ENCODE measurements around the gene TRIM21.

GRCh38 chr11:4418403-4418802, 24.9 kb upstream of the TRIM21 start:
- TF ChIP-seq, protein P1, sequence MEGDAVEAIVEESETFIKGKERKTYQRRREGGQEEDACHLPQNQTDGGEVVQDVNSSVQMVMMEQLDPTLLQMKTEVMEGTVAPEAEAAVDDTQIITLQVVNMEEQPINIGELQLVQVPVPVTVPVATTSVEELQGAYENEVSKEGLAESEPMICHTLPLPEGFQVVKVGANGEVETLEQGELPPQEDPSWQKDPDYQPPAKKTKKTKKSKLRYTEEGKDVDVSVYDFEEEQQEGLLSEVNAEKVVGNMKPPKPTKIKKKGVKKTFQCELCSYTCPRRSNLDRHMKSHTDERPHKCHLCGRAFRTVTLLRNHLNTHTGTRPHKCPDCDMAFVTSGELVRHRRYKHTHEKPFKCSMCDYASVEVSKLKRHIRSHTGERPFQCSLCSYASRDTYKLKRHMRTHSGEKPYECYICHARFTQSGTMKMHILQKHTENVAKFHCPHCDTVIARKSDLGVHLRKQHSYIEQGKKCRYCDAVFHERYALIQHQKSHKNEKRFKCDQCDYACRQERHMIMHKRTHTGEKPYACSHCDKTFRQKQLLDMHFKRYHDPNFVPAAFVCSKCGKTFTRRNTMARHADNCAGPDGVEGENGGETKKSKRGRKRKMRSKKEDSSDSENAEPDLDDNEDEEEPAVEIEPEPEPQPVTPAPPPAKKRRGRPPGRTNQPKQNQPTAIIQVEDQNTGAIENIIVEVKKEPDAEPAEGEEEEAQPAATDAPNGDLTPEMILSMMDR (IDR thresholded peaks at IDR 0.05; ENCODE audit: low read length), result no peak
- no peak for TF ChIP-seq EZH2 (optimal IDR thresholded peaks at IDR 0.05; ENCODE audit: low read depth, low read length)
- no peak for TF ChIP-seq EZH2phosphoT487 (IDR thresholded peaks at IDR 0.05; ENCODE audit: low read length)
